GM12892 (cell line): ENCODE results near the gene PKHD1.

Source experiments
- POLR2A ChIP-seq: IDR thresholded peaks from 2 replicates; pipeline ENCODE4 v1.6.1; 2011; ENCODE audit warnings: low read depth, low read length, control low read depth
- POLR2AphosphoS5 ChIP-seq: IDR thresholded peaks from 2 replicates; pipeline ENCODE4 v1.6.1; 2011; ENCODE audit warnings: low read depth, low read length, control low read depth
- TAF1 ChIP-seq: IDR thresholded peaks from 2 replicates; pipeline ENCODE4 v1.6.1; 2011; ENCODE audit warnings: low read depth, mild to moderate bottlenecking, control low read depth, low read length, borderline replicate concordance

DNA sequence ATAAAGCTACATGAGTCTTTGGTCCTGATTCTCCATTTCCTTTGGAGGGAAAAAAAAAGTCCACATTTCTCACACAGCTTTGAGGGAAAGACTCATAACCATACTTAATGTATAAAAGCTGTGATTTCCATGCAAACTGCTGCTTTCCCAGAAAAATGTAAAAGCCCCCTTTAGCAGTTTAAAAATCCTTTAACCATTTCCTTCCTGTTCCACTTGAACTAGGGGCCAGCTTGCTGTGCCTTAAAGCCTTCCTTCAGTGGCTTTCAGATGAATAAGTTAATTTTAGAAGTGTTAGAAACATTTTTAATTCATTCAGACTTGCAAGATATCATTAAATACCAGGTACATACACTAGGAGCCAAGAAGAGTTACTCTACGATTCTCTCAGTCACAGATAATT lies 273.5 kb downstream of the PKHD1 start:
- no peak for TF ChIP-seq TAF1
- no peak for TF ChIP-seq POLR2AphosphoS5
- TF ChIP-seq POLR2A: no peak
